Measurements from ENCODE around the gene SAMD15. TPM values are rescaled to one million over a fixed set of nuclear protein-coding genes. Genes with fewer than 3 reads are reported as not detected.
A peak's percentile ranks its signal among the peaks of the same experiment; 100 is the strongest.
"Not testable (repeated sequence)": the region's sequence is repeated elsewhere in the genome, so short reads cannot be mapped to it uniquely, and the experiment has no call there.

Gene SAMD15
- total RNA-seq (1 to 10 TPM; 1.7 to 2.2 TPM), polyA plus RNA-seq (ENCODE audit: insufficient read length in 6 of 6) (1 to 10 TPM; 3.6 to 5.7 (median 4.5) TPM)
- long read RNA-seq, donor 1, partial matches to known transcripts = 0 of 1 reads
- long read RNA-seq, donor 1, other reads (novel, unspliced or antisense) = 0 of 1 reads
- long read RNA-seq, donor 2 = 0 reads
- long read RNA-seq, donor 3 = 0 reads
- long read RNA-seq, donor 4 = 0 reads
- long read RNA-seq, donor 5 = 0 reads
- long read RNA-seq, donor 6 = 0 reads
- long read RNA-seq, donor 7, partial matches to known transcripts = 0 of 1 reads
- long read RNA-seq, donor 7, other reads (novel, unspliced or antisense) = 0 of 1 reads
- long read RNA-seq, donor 8 = 0 reads
- long read RNA-seq, donor 9 = 0 reads
- long read RNA-seq, donor 10, partial matches to known transcripts = 0 of 1 reads
- long read RNA-seq, donor 10, other reads (novel, unspliced or antisense) = 1 of 1 reads
- long read RNA-seq, donor 11 = 0 reads
- long read RNA-seq, donor 12 = 0 reads

DNA sequence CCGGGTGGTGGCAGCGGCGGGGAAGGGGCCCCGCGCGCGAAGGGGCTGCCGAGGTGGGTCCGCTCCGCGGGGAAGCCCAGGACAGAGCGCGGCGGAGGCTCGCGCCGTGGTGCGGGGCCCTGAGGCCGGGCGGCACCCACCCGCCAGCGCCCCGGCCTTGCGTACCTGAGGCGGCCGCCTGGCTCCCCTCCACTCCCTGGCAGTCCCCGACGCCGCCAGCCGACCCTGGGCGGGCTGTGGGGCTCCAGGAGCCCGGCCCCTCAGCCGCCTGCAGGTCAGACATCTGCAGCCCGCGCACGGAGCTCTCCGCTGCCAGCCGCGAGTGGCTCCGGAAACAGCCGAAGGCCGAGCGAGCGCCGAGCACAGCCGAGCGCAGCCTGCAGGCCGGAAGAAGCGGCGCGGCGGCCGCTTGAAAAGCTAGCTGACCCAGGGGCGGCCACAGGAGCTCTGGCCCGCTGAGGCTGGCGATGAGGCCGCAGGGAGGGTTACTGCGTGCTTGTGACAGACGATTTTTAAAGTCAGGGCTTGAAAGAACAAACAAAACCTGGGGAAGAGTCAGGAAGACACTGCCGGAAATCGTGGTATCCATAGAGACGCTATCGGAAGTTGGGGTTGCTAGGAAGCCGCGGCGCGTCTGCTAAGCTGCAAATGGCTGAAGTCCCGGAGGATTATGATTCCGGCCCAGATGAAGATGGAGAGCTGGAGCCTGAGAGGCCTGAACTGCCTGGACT lies at the start of gene SAMD15, which contains the start of gene TMED8:
TSS of gene SAMD15 (plus strand) at position 609 of the 731 bp plus-strand sequence. CDS start at position 649, 40 bp downstream.
TSS of gene TMED8 (minus strand) at position 324 of the 731 bp plus-strand sequence. CDS start at position 283, 41 bp downstream.
- peak within 1 kb of the TSS; percentile 75 to 95 for H3K4me3 ChIP-seq
- H3K27me3 ChIP-seq = no peaks in the 10 kb centered on the region
- peak within 1 kb of the TSS; percentile 85 to 90 for H3K27ac ChIP-seq
- peaks cover 5 to 40% of the 10 kb centered on the region in 2 donors for H3K4me1 ChIP-seq
- ATAC-seq = peak; percentile 99
- no peaks in the 10 kb centered on the region for H3K36me3 ChIP-seq
- DNase-seq = peak; percentile 86 to 98 (median 89)
- H3K9me3 ChIP-seq = no peaks in the 10 kb centered on the region
- intact Hi-C loops (cut with DNase I) = no loop called here
- peak; percentile 26 to 33 for TF ChIP-seq CTCF (IDR thresholded peaks at IDR 0.05)

DNA sequence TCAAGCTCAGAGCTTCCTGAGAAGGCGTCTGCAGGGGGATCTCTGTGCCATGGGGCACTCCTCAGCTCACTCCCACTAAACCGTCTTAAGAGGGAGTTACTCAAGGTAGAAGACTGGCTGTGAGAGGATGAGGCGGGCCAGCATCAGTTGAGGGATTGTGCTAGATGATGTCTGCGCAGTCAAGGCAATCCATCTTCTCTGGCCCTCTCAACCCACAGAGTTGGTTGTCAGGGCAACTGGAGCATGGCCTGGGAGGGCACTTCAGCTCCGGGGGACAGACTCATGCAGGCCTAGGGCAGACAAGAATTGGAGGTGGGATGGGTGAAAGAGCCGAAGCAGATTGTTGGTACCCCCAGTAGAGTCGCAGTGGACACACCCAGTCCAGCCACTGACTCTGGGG lies 47.3 kb upstream of the SAMD15 start:
- H3K9me3 ChIP-seq = no peaks in the 10 kb centered on the region
- H3K4me1 ChIP-seq = no peaks in the 10 kb centered on the region
- no peak overlapping the region for H3K4me3 ChIP-seq
- H3K27me3 ChIP-seq = no peaks in the 10 kb centered on the region
- H3K27ac ChIP-seq = no peak overlapping the region
- no peak for ATAC-seq
- intact Hi-C loops (cut with DNase I) = no loop called here
- no peak for DNase-seq
- H3K36me3 ChIP-seq = no peaks in the 10 kb centered on the region
- TF ChIP-seq CTCF (IDR thresholded peaks at IDR 0.05) = no peak

- Histone ChIP-seq H3K4me3 (no peak overlapping the region), H3K27ac (no peak overlapping the region), H3K9me3 (no peaks in the 10 kb centered on the region), H3K27me3 (no peaks in the 10 kb centered on the region), H3K4me1 (no peaks in the 10 kb centered on the region), H3K36me3 (peaks cover 0 to 20% of the 10 kb centered on the region in 2 donors)
- intact Hi-C loops (cut with DNase I) = no loop called here
- DNase-seq (no peak), ATAC-seq (no peak)
- no peak for TF ChIP-seq CTCF (IDR thresholded peaks at IDR 0.05)
These were observed 41.6 kb upstream of the SAMD15 start for GRCh38 chr14:77335576-77335975.

DNA sequence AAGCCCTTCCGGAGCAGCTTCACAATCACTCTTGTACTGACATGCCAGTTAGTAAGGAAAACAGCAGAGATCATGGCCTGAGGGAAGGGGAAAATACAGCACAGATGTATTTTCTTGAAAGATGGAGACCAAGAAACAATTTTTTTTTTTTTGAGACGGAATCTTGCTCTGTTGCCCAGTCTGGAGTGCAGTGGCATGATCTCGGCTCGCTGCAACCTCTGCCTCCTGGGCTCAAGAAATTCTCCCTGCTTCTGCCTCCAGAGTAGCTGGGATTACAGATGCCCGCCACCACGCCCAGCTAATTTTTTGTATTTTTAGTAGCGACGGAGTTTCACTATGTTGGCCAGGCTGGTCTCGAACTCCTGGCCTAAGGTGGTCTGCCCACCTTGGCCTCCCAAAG lies 39.9 kb upstream of the SAMD15 start:
- H3K27ac ChIP-seq; H3K4me1 ChIP-seq; ATAC-seq; DNase-seq; H3K4me3 ChIP-seq; intact Hi-C loops (cut with DNase I); H3K27me3 ChIP-seq; H3K9me3 ChIP-seq: not testable (repeated sequence)
- H3K36me3 ChIP-seq = peaks cover 0 to 37% of the 10 kb centered on the region in 2 donors

DNA sequence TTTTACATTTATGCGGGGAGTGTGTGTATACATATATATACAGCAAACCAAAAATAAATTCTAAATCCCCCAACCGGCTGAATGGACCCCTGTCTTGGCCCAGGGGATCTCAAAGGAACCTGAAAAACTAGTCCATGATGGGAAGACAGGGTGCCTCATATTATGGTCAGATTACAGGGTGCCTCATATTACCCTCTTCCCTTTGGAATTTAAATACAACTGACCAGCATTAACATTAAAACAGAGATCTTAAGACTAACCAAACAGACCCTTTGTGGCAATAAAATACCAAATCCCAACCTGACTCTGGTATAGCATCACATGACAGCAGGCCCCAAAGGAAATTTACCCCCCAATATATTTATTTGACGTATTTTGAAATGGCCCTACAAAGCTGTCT lies 39.3 kb upstream of the SAMD15 start:
- intact Hi-C loops (cut with DNase I) = no loop called here
- H3K27ac ChIP-seq = no peak overlapping the region
- no peaks in the 10 kb centered on the region for H3K4me1 ChIP-seq
- ATAC-seq = no peak
- no peak overlapping the region for H3K4me3 ChIP-seq
- no peaks in the 10 kb centered on the region for H3K9me3 ChIP-seq
- H3K36me3 ChIP-seq = peaks cover 0 to 43% of the 10 kb centered on the region in 2 donors
- no peak for TF ChIP-seq CTCF (IDR thresholded peaks at IDR 0.05)
- H3K27me3 ChIP-seq = no peaks in the 10 kb centered on the region
- no peak for DNase-seq
